GM18505 (cell line): ENCODE measurements around the gene MYCBPAP.
"Not testable (repeated sequence)": the region's sequence is repeated elsewhere in the genome, so short reads cannot be mapped to it uniquely, and the experiment has no call there.

Experiments used
- ATAC-seq: cut with Tn5 transposase; IDR thresholded peaks from one replicate; pipeline ENCODE4 v1.9.1; 2021; ENCODE audit not compliant: unreplicated experiment
- POLR2A ChIP-seq: IDR thresholded peaks from 4 replicates; pipeline ENCODE4 v1.6.1; 2011; ENCODE audit warnings: borderline replicate concordance; ENCODE audit not compliant: insufficient read depth, insufficient read length; ENCODE audit errors: extremely low read depth

MYCBPAP gene

DNA sequence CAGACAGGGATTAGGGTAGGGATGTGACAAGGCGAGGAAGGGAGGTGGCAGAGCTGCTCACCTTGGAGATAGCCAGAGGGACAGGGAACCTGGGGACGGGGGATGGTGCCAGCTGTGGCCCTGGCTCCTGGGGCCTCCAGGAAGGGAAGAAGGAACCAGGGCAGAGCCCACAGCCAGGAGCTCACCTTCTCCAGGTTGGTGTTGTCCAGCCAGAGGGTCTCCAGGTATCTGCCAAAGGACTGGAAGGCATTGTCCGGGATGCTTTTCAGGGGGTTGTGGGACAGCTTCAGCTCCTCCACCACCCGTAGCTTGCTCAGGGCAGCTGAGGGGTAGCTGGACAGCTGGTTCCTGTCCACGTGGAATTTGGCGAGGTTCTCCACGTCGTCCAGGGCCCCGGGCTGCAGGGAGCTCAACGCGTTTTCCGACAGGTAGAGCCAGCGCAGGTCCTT is 40.4 kb upstream of the MYCBPAP start:
- TF ChIP-seq POLR2A: no peak
- ATAC-seq: no peak

DNA sequence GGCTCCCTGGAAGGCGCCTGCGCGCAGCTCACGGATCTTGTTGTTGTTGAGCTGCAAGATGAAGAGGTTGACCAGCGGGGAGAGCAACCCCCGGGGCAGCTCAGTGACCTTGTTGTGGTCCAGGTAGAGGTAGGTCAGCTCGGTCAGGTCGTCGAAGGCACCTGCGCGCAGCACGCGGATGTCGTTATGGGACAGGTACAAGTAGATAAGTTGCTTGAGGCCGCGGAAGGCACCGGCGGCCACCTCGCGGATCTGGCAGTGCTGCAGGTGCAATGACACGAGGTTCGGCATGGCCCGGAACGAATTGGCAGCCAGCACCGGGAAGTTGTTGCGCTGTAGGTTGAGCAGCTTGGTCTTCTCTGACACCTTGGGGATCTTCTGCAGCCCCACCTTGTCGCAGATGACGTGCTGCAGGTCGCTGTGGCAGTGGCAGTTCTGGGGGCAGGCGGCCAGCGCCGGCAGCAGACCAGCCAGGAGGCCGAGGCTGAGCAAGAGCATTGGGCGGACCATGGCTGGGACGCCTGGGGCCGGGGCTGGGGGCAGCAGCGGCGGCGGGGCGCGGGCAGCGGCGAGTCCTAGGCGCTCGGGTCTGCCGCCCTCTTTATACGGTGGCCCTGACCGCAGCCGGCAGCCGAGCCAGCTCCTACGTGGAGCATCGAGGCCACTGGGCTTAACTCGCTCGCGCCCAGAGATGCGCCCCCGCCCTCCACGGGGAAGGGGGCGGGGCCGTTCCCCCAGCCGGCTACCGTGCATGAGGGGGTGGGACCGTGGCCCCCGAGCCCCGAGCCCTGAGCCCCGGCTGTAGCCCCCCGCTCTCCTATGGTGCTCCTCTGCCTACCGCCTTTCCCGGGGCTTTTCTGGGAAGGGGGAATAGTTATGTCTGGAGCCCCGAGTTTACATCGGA is 39.7 kb upstream of the MYCBPAP start, which contains the start of gene CHAD:
TSS of gene CHAD (minus strand) at position 577 of the 904 bp plus-strand sequence. CDS start at position 510, 67 bp downstream.
- no peak for ATAC-seq
- no peak for TF ChIP-seq POLR2A

DNA sequence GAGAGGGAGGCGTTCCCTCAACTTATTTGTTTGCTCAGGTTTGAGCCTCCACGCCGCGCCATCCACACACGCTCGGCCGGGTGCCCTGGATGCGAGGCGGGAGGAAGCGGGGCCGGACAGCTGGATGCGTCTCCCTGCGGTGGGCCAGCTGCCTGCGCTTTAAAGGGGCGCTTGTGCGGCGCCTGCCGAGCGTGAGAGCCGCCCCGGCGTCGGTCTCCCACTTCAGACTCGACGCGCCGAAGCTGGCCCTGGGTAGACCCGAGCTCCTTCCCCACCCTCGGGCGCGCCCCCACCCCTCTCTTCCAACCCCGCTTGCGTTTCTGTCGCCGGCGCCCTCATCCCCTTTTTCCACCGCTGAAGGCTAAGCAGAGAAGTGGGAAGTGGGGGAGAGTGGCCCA is 39.0 kb upstream of the MYCBPAP start:
- ATAC-seq: no peak
- TF ChIP-seq POLR2A: no peak

DNA sequence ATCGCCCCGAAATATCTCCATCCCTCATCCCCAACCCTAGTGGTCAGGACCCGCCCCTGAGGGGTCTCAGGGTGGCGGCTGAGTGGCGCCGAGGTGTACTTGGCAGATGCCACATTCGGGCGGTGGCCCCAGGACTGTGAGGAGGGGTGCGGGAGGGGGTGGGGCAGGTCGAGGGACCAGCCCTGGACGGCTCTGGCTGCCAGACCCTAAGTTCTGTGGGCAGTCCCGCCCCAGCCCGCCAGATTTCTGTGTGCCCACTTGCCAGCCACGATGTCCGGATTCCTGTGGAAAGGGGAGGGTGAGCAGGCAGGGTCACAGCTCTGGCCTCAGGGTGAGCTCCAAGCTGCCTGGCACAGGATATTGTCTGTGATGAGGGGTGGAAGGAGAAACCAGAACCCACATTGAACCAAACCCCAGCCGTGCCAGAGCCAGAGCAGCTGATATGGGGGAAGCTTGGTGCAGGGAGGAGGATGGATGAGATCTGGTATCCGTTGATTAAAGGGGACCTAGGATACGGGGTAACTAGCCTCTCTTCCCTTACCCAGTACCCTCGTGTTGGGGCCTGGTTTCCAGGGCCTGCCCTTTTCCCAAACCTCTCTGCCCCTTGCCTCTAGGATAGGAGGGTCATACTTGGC is 38.5 kb upstream of the MYCBPAP start:
- TF ChIP-seq POLR2A: no peak
- ATAC-seq: no peak

DNA sequence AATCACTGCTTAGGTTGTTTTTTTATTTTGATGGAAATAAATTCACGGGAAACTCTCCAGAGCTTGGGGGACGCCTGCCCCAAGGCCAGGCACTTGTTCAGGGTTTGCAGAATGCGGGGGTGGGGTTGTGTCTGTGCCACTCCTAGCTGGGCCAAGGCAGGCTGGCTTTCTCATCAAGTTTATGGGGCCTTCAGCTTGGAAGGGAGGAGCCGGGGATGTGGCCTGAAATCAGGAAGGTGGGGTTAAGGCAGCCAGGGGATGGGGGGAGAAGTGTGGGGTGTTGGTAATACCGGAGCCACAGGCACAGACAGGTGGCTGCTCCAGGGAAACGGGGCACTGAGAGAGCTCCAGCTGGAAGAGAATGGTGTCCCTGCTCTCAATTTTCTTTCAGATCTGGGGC is 37.8 kb upstream of the MYCBPAP start:
- no peak for TF ChIP-seq POLR2A
- ATAC-seq: no peak

DNA sequence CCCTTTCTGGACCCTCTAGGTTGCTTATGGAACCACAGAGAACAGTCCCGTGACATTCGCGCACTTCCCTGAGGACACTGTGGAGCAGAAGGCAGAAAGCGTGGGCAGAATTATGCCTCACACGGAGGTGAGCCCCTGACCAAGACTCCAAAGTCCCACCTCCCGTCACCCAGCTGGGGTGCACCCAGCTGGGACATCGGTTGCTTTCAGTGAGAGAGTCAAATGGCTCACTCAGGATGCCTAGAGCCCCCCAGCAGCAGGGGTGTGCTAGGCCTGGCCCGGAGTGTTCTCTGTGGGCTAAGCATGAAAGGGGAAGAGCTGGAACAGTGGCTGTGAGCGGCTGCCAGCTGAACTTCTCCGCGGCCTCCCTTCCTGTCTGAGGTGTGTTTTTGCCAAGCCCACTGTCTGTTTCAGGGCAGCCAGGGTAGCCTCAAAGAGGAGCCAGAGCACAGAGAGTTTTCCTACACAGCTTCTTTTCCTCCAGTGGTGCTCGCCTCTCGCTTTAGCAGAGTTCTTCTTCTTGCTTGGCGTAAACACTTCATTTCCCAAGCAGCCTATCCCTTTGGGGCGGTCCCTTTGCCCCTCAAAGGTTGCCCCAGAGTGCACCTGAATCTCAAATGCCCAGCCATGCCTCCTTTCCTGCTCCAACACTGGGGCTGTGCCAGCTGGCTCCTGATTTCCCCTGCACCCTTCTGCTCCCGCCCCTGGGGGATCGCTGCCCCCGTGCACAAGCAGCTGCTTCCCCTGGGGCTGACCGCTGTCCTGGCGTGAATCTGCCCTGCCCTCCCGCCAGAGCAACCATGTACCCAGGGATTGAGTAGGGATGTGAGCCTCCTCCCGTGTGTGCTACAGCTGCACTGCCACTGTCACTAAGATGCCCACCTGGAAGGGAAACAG is 37.0 kb upstream of the MYCBPAP start:
- no peak for ATAC-seq
- no peak for TF ChIP-seq POLR2A

DNA sequence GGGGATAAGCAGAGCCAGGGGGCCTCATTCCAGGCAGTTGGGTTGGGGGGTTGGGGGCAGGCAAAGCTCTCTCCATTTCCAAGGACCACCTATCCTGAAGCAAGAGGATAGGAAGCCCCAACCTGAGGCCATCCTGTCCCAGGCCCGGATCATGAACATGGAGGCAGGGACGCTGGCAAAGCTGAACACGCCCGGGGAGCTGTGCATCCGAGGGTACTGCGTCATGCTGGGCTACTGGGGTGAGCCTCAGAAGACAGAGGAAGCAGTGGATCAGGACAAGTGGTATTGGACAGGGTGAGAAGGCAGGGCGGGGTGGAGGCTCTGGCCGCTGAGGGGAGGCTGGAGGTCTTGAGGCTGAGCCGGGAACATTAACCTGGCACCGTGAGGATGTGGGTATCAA is 36.0 kb upstream of the MYCBPAP start:
- TF ChIP-seq POLR2A: no peak

DNA sequence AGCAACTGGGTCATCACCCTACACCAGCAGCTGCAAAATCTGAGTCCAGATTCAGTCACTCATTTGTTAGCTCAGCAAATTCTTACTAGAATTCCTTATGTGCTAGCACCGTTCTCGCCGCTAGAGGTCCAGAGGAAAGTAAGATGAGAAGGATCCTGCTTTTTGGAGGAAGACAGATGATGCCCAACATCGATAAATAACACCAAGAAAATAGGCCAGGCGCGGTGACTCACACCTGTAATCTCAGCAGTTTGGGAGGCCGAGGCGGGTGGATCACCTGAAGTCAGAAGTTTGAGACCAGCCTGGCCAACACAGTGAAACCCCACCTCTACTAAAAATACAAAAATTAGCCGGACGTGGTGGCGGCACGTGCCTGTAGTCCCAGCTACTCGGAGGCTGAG is 35.5 kb upstream of the MYCBPAP start:
- ATAC-seq: not testable (repeated sequence)

More for the DNA sequence above, 36.0 kb upstream of the MYCBPAP start:
- no peak for ATAC-seq

DNA sequence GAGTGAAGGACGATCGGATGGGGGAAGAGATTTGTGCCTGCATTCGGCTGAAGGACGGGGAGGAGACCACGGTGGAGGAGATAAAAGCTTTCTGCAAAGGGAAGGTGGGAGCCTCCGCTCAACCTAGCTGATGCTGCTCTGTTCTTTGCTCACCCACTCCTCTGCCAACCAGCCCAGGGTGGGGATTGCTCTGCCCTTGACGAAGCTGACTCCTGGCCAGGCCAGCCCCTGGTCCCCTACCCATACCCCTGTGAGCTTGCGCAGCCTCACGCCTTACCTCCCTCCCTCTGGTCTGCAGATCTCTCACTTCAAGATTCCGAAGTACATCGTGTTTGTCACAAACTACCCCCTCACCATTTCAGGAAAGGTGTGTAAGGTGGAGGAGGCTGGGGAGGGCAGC is 34.3 kb upstream of the MYCBPAP start:
- no peak for TF ChIP-seq POLR2A
- ATAC-seq: no peak

DNA sequence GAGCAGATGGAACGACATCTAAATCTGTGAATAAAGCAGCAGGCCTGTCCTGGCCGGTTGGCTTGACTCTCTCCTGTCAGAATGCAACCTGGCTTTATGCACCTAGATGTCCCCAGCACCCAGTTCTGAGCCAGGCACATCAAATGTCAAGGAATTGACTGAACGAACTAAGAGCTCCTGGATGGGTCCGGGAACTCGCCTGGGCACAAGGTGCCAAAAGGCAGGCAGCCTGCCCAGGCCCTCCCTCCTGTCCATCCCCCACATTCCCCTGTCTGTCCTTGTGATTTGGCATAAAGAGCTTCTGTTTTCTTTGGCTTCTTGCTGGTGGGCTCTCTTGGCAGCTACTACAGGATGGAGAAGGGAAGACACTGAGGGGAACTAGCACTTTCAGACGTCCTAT is 33.7 kb upstream of the MYCBPAP start:
- ATAC-seq: no peak
- no peak for TF ChIP-seq POLR2A

DNA sequence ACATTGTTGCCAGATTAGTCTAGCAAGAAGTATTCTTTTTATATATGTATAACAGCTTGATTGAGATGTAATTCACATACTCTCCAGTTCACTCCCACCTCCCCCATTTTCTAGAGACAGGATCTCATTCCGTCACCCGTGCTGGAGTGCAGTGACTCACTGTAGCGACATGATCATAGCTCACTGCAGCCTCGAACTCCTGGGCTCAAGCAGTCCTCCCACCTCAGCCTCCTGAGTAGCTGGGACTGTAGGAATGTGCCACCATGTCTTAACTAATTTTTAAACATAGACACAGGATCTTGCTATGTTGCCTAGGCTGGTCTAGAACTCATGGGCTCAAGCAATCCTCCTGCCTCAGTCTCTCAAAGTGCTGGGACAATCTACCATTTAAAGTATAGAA is 32.9 kb upstream of the MYCBPAP start:
- ATAC-seq: no peak
- no peak for TF ChIP-seq POLR2A

DNA sequence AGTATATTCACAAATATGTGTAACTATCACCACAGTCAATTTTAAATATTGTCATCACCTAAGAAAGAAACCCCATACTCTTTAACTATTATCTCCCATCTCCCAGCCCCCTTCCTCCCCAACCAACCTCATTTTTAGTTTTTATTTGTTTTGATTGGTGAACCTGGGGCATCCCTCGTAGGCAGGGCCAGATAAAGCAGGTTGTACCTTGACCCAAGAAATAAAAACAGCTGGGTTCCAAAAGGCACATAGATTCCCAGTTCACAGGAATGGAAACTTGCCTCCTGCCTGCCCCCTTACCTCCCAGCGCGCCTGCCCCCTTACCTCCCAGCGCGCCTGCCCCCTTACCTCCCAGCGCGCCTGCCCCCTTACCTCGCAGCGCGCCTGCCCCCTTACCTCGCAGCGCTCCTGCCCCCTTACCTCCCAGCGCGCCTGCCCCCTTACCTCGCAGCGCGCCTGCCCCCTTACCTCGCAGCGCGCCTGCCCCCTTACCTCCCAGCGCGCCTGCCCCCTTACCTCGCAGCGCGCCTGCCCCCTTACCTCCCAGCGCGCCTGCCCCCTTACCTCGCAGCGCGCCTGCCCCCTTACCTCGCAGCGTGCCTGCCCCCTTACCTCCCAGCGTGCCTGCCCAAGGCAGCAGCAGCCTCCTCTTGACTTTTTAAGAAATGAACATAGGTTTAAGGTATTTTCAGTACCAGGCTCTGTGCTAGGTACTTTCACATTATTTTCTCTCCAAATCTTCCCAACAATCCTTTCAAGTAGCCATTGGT is 32.3 kb upstream of the MYCBPAP start:
- not testable (repeated sequence) for ATAC-seq
